Mesodermal cell (in vitro differentiated cells): ENCODE data around the gene ATXN7.

Experiments
- H3K27ac ChIP-seq: 2 replicates; pipeline ENCODE4 v1.7.0; 2013; ENCODE audit warnings: mild to moderate bottlenecking, low read depth, low read length, moderate library complexity; ENCODE audit not compliant: severe bottlenecking
- H3K36me3 ChIP-seq: 2 replicates; pipeline ENCODE4 v1.7.1; 2013; ENCODE audit warnings: mild to moderate bottlenecking, low read length, moderate library complexity; ENCODE audit not compliant: control insufficient read depth, insufficient read depth
- H3K4me1 ChIP-seq: one replicate; pipeline ENCODE4 v1.7.1; 2013; ENCODE audit warnings: mild to moderate bottlenecking, low read length; ENCODE audit not compliant: insufficient read depth, control insufficient read depth, poor library complexity, severe bottlenecking
- H3K4me3 ChIP-seq: 2 replicates; pipeline ENCODE4 v1.7.0; 2013; ENCODE audit warnings: low read length, control low read depth, mild to moderate bottlenecking; ENCODE audit not compliant: insufficient read depth, poor library complexity, severe bottlenecking; ENCODE audit errors: extremely low read depth
- H3K9me3 ChIP-seq: 2 replicates; pipeline ENCODE4 v1.7.1; 2013; ENCODE audit warnings: mild to moderate bottlenecking, low read length, moderate library complexity; ENCODE audit not compliant: control insufficient read depth
- WGBS, 2 experiments: methylation state at CpG; one replicate each; pipeline ENCODE4 v1.1.5; 2013; ENCODE audit warnings: missing lambda C conversion rate in 2 of 2; ENCODE audit not compliant: insufficient coverage in 2 of 2; 5-methylcytosine and 5-hydroxymethylcytosine counted together

ATXN7 gene

DNA sequence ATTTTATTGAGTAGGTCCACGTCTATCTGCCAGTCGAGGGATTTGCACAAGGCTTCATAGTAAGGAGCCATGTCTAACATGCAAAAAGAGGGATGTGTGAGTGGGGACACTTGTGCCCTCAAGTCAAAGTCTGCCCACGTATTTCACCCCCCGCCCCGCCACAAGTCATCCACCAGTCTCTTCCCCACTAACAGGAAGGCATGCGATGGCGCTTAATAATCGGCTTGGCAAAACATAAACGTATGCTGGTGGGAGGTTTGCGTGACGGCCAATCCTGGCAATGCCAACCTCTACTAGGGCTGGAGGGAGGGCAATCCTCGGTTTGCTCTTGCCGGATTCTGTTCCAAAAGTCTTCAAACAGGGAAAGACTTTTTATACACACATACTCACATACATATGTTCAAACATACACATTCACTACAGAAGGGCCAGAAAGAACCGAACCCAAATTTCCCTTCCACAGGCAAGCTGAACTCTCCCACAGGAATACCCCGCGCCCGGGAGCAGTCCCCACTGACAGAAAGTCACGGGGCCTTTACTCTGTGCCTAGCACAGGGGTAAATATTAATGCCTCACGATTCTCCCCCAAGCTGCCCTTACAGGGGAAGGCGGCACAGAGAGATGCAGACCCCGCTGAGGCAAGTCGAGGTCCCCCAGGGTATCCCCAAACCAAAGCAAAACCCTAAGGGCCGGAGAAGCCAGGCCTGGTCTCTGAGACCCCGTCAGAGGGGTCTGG, 159.0 kb downstream of the ATXN7 start:
- peak overlapping the region; percentile 99 for H3K4me3 ChIP-seq
- H3K9me3 ChIP-seq, result no peaks in the 10 kb centered on the region
- 0 to 15% methylated on average over 4 to 13 of the region's 24 CpGs for WGBS, 2 experiments
- no peaks in the 10 kb centered on the region for H3K4me1 ChIP-seq
- peak overlapping the region; percentile 90 for H3K27ac ChIP-seq
- peaks cover 44% of the 10 kb centered on the region for H3K36me3 ChIP-seq

DNA sequence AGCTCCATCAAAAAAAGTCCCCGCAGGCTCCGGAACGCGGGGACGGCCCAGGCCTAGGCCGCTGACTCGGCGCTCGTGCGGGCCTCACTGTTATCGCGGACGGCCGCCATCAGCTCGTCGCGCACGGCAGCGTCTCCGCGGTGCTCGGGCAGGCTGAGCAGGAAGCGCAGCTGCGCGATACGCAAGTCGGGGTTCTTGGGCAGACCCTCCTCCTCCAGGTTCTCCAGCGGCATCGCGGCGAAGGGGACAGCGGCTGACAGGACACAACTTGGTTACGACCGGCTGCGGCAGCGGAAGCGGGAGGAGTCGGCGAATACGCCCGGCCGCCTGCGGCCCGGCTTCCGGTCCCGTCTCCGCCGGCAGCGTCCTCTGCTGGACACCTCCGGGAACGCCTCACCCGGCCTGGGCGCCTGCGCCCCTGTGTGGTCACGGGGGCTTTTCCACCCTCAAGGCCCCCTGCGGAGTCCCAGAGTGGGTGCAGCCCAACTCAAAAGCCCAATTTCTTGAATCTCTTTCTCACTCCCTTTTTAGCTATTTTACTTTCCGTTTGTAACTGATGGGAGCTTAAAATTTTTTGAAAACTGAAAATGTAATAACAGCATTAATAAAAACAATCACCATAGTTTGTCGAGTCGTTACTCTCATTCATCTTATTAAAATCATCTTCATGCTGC, 159.7 kb downstream of the ATXN7 start, which contains the start of gene PSMD6:
Gene PSMD6, minus strand, starts transcription at position 308 of the 674 bp plus-strand sequence. Its CDS starts 75 bp downstream, at position 233.
- Histone ChIP-seq H3K36me3 (peaks cover 37% of the 10 kb centered on the region), H3K9me3 (no peaks in the 10 kb centered on the region), H3K4me1 (no peaks in the 10 kb centered on the region), H3K4me3 (peak within 1 kb of the TSS; percentile 99), H3K27ac (peak within 1 kb of the TSS; percentile 90)
- 0 to 1% methylated on average over 36 to 53 of the region's 59 CpGs for WGBS, 2 experiments

GRCh38 chr3:64023861-64024223, 160.2 kb downstream of the ATXN7 start:
- H3K9me3 ChIP-seq, result no peaks in the 10 kb centered on the region
- H3K4me3 ChIP-seq, result no peak overlapping the region
- H3K27ac ChIP-seq, result no peak overlapping the region
- no peaks in the 10 kb centered on the region for H3K4me1 ChIP-seq
- H3K36me3 ChIP-seq, result peaks cover 32% of the 10 kb centered on the region
- 77 to 87% methylated on average over 4 to 5 of the region's 5 CpGs for WGBS, 2 experiments

DNA sequence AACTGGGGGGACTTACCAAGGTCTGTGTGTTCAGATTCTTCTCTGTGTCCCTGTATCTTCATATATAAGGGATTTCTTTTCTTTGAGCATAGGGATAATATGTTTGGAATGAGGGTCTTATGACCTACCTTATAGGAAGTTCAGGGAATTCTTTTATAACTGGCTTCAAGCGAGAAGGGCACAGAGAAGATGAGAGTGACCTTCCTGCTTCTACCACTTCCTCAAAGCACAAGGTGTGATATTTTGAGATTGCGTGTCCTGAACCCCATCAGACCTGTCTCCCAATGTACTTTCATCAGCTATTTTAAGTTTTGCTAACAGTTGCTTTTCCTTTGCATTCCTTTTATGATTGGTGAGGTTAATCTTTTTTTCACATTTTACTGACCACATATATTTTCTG, 162.7 kb downstream of the ATXN7 start:
- H3K36me3 ChIP-seq, result peaks cover 10% of the 10 kb centered on the region
- H3K4me3 ChIP-seq, result no peak overlapping the region
- no peak overlapping the region for H3K27ac ChIP-seq
- no CpG with 5 or more reads among the region's 2 CpGs for WGBS, 2 experiments
- H3K4me1 ChIP-seq, result no peaks in the 10 kb centered on the region
- H3K9me3 ChIP-seq, result no peaks in the 10 kb centered on the region

DNA sequence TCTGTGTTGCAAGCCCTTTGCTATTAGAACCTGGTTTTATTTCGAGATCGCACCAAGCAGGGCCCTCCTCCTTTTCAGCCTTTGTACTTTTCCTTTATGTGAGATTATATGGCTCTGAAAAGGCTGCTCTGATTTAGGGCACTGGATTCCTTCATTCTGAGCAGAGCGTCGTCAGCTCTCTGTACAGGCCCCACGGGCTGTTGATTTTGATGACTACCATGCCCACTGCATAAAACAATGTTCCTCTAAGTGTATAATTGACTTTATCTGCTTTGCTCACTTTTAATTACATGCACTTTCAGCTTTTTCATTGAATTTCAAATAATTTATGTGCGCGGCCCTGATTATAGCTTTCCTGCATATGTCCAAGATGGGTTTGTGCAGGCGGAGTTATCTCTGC, 164.0 kb downstream of the ATXN7 start:
- H3K4me1 ChIP-seq, result peaks cover 7% of the 10 kb centered on the region
- H3K4me3 ChIP-seq, result no peak overlapping the region
- H3K27ac ChIP-seq, result no peak overlapping the region
- WGBS, 2 experiments, result 95 to 100% methylated on average over 3 to 5 of the region's 8 CpGs
- no peaks in the 10 kb centered on the region for H3K36me3 ChIP-seq
- H3K9me3 ChIP-seq, result no peaks in the 10 kb centered on the region

- Histone ChIP-seq H3K4me3 (no peak overlapping the region), H3K9me3 (peaks cover under 1% of the 10 kb centered on the region), H3K27ac (no peak overlapping the region), H3K36me3 (no peaks in the 10 kb centered on the region), H3K4me1 (peaks cover 7% of the 10 kb centered on the region)
- 88 to 94% methylated on average over 2 to 3 of the region's 3 CpGs for WGBS, 2 experiments
These were observed 165.1 kb downstream of the ATXN7 start for GRCh38 chr3:64028754-64029153.

DNA sequence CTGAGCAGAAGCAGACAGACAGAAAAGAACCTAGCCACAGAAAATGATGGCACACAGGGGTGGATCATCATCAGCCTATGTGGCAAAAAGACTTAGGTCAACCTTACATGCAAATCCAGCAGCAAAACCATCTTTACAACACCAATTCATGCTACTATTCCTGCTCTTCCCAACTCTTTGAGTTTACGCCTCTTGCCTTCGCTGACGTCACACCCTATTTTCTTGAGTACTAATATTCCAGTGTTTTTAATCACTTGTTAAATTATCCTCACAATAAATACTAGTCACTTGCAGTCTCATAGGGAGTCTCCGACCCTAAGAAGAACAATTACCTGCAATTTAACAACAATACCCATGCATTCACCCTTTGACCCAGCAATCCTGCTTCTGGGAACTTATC, 165.6 kb downstream of the ATXN7 start:
- no peak overlapping the region for H3K27ac ChIP-seq
- H3K4me1 ChIP-seq, result peaks cover 7% of the 10 kb centered on the region
- WGBS, 2 experiments, result 79 to 85% methylated on average over 3 to 4 of the region's 4 CpGs
- no peak overlapping the region for H3K4me3 ChIP-seq
- H3K36me3 ChIP-seq, result no peaks in the 10 kb centered on the region
- peaks cover 6% of the 10 kb centered on the region for H3K9me3 ChIP-seq

DNA sequence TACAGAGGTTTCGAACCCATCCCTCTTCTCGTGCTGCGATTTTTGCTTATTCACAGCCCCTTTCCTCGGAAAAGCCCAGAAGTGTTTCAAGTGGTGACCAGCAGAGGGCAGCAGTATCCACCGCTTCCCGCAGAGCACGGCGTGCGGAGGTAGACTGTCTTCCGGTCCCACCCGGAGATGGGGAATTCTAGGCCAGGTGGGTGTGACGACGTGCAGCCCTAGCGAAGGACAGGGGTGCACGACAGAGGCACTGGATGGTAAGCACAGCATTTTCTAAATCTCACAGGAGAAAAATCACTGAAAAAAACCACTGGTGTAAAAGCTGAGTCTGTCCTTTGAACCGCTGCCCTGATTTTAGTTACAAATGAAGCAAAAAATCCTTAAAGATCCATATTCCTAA, 167.1 kb downstream of the ATXN7 start:
- 7% methylated on average over 14 to 16 of the region's 16 CpGs for WGBS, 2 experiments
- H3K9me3 ChIP-seq, result peaks cover 11% of the 10 kb centered on the region
- no peak overlapping the region for H3K4me3 ChIP-seq
- peaks cover 7% of the 10 kb centered on the region for H3K4me1 ChIP-seq
- no peak overlapping the region for H3K27ac ChIP-seq
- H3K36me3 ChIP-seq, result no peaks in the 10 kb centered on the region

GRCh38 chr3:64031540-64032508, 168.2 kb downstream of the ATXN7 start:
- Histone ChIP-seq H3K4me3 (no peak overlapping the region), H3K36me3 (no peaks in the 10 kb centered on the region), H3K4me1 (peaks cover 7% of the 10 kb centered on the region), H3K27ac (peak overlapping the region; percentile 52), H3K9me3 (peaks cover 15% of the 10 kb centered on the region)
- 80 to 81% methylated on average over 6 to 7 of the region's 13 CpGs for WGBS, 2 experiments

GRCh38 chr3:64033069-64033468, 169.4 kb downstream of the ATXN7 start:
- peaks cover 15% of the 10 kb centered on the region for H3K9me3 ChIP-seq
- no peak overlapping the region for H3K4me3 ChIP-seq
- H3K4me1 ChIP-seq, result peaks cover 7% of the 10 kb centered on the region
- 100% methylated on average over 2 of the region's 2 CpGs; no CpG with 5 or more reads in 1 of the 2 experiments for WGBS, 2 experiments
- H3K27ac ChIP-seq, result no peak overlapping the region
- H3K36me3 ChIP-seq, result no peaks in the 10 kb centered on the region
